GM19351 (cell line): Measurements from ENCODE around the gene TBC1D22A.

Source experiments
- ATAC-seq: cut with Tn5 transposase; IDR thresholded peaks from one replicate; pipeline ENCODE4 v1.9.1; 2021; ENCODE audit warnings: mild to moderate bottlenecking, moderate library complexity; ENCODE audit not compliant: unreplicated experiment

The TBC1D22A gene

GRCh38 chr22:47006433-47006832, 244.0 kb downstream of the TBC1D22A start:
- no peak for ATAC-seq

- no peak for ATAC-seq
Observed at GRCh38 chr22:47006869-47007268, 244.4 kb downstream of the TBC1D22A start.

GRCh38 chr22:47007496-47007895, 245.0 kb downstream of the TBC1D22A start:
- no peak for ATAC-seq

GRCh38 chr22:47008208-47008885, 245.9 kb downstream of the TBC1D22A start:
- no peak for ATAC-seq

- ATAC-seq, result no peak
Observed at GRCh38 chr22:47009304-47010101, 247.1 kb downstream of the TBC1D22A start.

GRCh38 chr22:47010211-47010610, 247.8 kb downstream of the TBC1D22A start:
- ATAC-seq, result no peak

- no peak for ATAC-seq
Observed at GRCh38 chr22:47011131-47011858, 248.8 kb downstream of the TBC1D22A start.

GRCh38 chr22:47011859-47012258, 249.4 kb downstream of the TBC1D22A start:
- ATAC-seq, result no peak

GRCh38 chr22:47012589-47013370, 250.3 kb downstream of the TBC1D22A start:
- ATAC-seq, result no peak

GRCh38 chr22:47013861-47014635, 251.6 kb downstream of the TBC1D22A start:
- ATAC-seq, result no peak

- ATAC-seq, result no peak
Observed at GRCh38 chr22:47014636-47015345, 252.3 kb downstream of the TBC1D22A start.

GRCh38 chr22:47015589-47016178, 253.2 kb downstream of the TBC1D22A start:
- ATAC-seq, result no peak

GRCh38 chr22:47016631-47017030, 254.2 kb downstream of the TBC1D22A start:
- ATAC-seq, result no peak

GRCh38 chr22:47017245-47017644, 254.8 kb downstream of the TBC1D22A start:
- no peak for ATAC-seq

- no peak for ATAC-seq
Observed at GRCh38 chr22:47018010-47018910, 255.8 kb downstream of the TBC1D22A start.

- no peak for ATAC-seq
Observed at GRCh38 chr22:47019012-47019790, 256.8 kb downstream of the TBC1D22A start.

GRCh38 chr22:47020166-47020565, 257.7 kb downstream of the TBC1D22A start:
- ATAC-seq, result no peak
